HepG2 (cell line): ENCODE data around the gene SIRT7. TPM values are rescaled to one million over a fixed set of nuclear protein-coding genes. Genes with fewer than 3 reads are reported as not detected.

Experiments used
- GATAD2A ChIP-seq: IDR thresholded peaks from 2 replicates; pipeline ENCODE4 v1.6.1; 2016
- HDAC1 ChIP-seq: sonication (generic); formaldehyde crosslinking; IDR thresholded peaks from 2 replicates; pipeline ENCODE4 v1.5.1; 2020; ENCODE audit warnings: mild to moderate bottlenecking, missing genetic modification reagents
- MIXL1 ChIP-seq: IDR thresholded peaks from 2 replicates; pipeline ENCODE4 v1.6.1; 2016
- MTA1 ChIP-seq: sonication (generic); formaldehyde crosslinking; IDR thresholded peaks from 2 replicates; pipeline ENCODE4 v1.4.0; 2020; ENCODE audit warnings: missing genetic modification reagents, mild to moderate bottlenecking, borderline replicate concordance
- MXD1 ChIP-seq: sonication (generic); formaldehyde crosslinking; IDR thresholded peaks from 2 replicates; pipeline ENCODE4 v1.4.0; 2020; ENCODE audit warnings: mild to moderate bottlenecking, missing genetic modification reagents
- NFYB ChIP-seq: sonication (generic); formaldehyde crosslinking; IDR thresholded peaks from 2 replicates; pipeline ENCODE4 v1.4.0; 2020; ENCODE audit warnings: missing genetic modification reagents
- POLR2A ChIP-seq, 2 experiments: IDR thresholded peaks; 2 replicates each; pipeline ENCODE4 v1.6.1; 2011; ENCODE audit warnings: low read depth in 2 of 2, low read length in 2 of 2, mild to moderate bottlenecking in 1 of 2, moderate library complexity in 1 of 2; ENCODE audit not compliant: insufficient read depth in 1 of 2
- PRDM10 ChIP-seq: sonication (generic); formaldehyde crosslinking; IDR thresholded peaks from 2 replicates; pipeline ENCODE4 v1.4.0; 2020; ENCODE audit warnings: low read depth, missing genetic modification reagents
- ZBTB39 ChIP-seq: sonication (generic); formaldehyde crosslinking; IDR thresholded peaks from 2 replicates; pipeline ENCODE4 v1.5.0; 2020; ENCODE audit warnings: missing genetic modification reagents
- ZNF788 ChIP-seq: sonication (generic); formaldehyde crosslinking; IDR thresholded peaks from 2 replicates; pipeline ENCODE4 v1.5.0; 2020; ENCODE audit warnings: mild to moderate bottlenecking, missing genetic modification reagents, borderline replicate concordance
- ZNF879 ChIP-seq: sonication (generic); formaldehyde crosslinking; IDR thresholded peaks from 2 replicates; pipeline ENCODE4 v1.8.1; 2023; ENCODE audit warnings: missing genetic modification reagents
- ZSCAN9 ChIP-seq: IDR thresholded peaks from 2 replicates; pipeline ENCODE4 v1.6.1; 2016; ENCODE audit warnings: borderline replicate concordance
- polyA plus RNA-seq, 8 experiments: library from polyadenylated mRNA; depleted of rRNA in 3 of 8; stranded (reverse) in 7 of 8; unstranded in 1 of 8; fragments of >200 nt; fragmentation: Illumina TruSeq in 4 of 8; extraction: Trizol in 4 of 8; gene quantifications; 2 replicates each; pipeline versions ENCODE4 v1.2.1 to v1.2.3, GENCODE V29; 2011 to 2016; ENCODE audit warnings: low read depth in 4 of 8, missing spikeins in 1 of 8, mixed read lengths in 1 of 8; ENCODE audit not compliant: insufficient read depth in 1 of 8
- total RNA-seq, 5 experiments: library from RNA; depleted of rRNA; stranded (reverse); fragments of >200 nt; fragmentation: Illumina TruSeq; extraction: Trizol; gene quantifications; 2 replicates each; pipeline ENCODE4 v1.2.3, GENCODE V29; 2016; ENCODE audit warnings: low read depth in 1 of 5
- TF ChIP-seq, protein P1 (sequence below), 2 experiments: sonication (generic) in 1 of 2; formaldehyde crosslinking in 1 of 2; IDR thresholded peaks; 2 replicates each; pipeline versions ENCODE4 v1.4.0 to v1.6.1; 2016 to 2020; ENCODE audit warnings: borderline replicate concordance in 1 of 2, low read depth in 1 of 2, mild to moderate bottlenecking in 1 of 2, missing genetic modification reagents in 1 of 2
- TF ChIP-seq, protein P2 (sequence below): sonication (generic); formaldehyde crosslinking; IDR thresholded peaks from 2 replicates; pipeline ENCODE4 v1.5.1; 2020; ENCODE audit warnings: missing genetic modification reagents, mild to moderate bottlenecking, borderline replicate concordance

The SIRT7 gene
- total and polyA plus RNA-seq, 2 of the 13 experiments (the other 11 are each of a cell fraction or from before 2014, with no cell fraction given), result 8.3 to 24.8 TPM

GRCh38 chr17:81890447-81891302, 27.3 kb downstream of the SIRT7 start (continued):
- TF ChIP-seq NFYB (no peak), PRDM10 (CRISPR knock-in tag) (peak; percentile 50; the same call in 1 of the 2 replicates), POLR2A (IDR thresholded peaks at IDR 0.05; ENCODE audit: insufficient read depth in 1 of 2, low read depth in 2 of 2, low read length in 2 of 2) (no peak), ZSCAN9 (CRISPR knock-in tag) (no peak), GATAD2A (CRISPR knock-in tag) (no peak), MXD1 (CRISPR knock-in tag) (no peak), MIXL1 (CRISPR knock-in tag) (no peak), ZBTB39 (no peak), ZNF879 (no peak), MTA1 (CRISPR knock-in tag) (peak; percentile 33; the same call in 1 of the 2 replicates), HDAC1 (CRISPR knock-in tag) (0 out of 2 replicates have a peak, but pooled peaks have one; percentile 22), ZNF788 (CRISPR knock-in tag) (no peak)
- TF ChIP-seq, protein P1, sequence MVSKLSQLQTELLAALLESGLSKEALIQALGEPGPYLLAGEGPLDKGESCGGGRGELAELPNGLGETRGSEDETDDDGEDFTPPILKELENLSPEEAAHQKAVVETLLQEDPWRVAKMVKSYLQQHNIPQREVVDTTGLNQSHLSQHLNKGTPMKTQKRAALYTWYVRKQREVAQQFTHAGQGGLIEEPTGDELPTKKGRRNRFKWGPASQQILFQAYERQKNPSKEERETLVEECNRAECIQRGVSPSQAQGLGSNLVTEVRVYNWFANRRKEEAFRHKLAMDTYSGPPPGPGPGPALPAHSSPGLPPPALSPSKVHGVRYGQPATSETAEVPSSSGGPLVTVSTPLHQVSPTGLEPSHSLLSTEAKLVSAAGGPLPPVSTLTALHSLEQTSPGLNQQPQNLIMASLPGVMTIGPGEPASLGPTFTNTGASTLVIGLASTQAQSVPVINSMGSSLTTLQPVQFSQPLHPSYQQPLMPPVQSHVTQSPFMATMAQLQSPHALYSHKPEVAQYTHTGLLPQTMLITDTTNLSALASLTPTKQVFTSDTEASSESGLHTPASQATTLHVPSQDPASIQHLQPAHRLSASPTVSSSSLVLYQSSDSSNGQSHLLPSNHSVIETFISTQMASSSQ (IDR thresholded peaks at IDR 0.05; ENCODE audit: low read depth), result no peak
- TF ChIP-seq, protein P1 (CRISPR knock-in tag; IDR thresholded peaks at IDR 0.05; ENCODE audit: borderline replicate concordance), result 0 out of 2 replicates have a peak, but pooled peaks have one; percentile 18
- TF ChIP-seq, protein P2, sequence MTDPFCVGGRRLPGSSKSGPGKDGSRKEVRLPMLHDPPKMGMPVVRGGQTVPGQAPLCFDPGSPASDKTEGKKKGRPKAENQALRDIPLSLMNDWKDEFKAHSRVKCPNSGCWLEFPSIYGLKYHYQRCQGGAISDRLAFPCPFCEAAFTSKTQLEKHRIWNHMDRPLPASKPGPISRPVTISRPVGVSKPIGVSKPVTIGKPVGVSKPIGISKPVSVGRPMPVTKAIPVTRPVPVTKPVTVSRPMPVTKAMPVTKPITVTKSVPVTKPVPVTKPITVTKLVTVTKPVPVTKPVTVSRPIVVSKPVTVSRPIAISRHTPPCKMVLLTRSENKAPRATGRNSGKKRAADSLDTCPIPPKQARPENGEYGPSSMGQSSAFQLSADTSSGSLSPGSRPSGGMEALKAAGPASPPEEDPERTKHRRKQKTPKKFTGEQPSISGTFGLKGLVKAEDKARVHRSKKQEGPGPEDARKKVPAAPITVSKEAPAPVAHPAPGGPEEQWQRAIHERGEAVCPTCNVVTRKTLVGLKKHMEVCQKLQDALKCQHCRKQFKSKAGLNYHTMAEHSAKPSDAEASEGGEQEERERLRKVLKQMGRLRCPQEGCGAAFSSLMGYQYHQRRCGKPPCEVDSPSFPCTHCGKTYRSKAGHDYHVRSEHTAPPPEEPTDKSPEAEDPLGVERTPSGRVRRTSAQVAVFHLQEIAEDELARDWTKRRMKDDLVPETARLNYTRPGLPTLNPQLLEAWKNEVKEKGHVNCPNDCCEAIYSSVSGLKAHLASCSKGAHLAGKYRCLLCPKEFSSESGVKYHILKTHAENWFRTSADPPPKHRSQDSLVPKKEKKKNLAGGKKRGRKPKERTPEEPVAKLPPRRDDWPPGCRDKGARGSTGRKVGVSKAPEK (CRISPR knock-in tag), result no peak
